SK-N-SH treated with all-trans-retinoic acid at 6 μM for 48 hours (cell line): ENCODE results near the gene C22orf15.

ENCODE experiments used
- ATAC-seq: fragments of 200-7000 bp; cut with Tn5 transposase; 3 replicates; pipeline ENCODE4 v1.9.1; 2020; ENCODE audit warnings: mild to moderate bottlenecking, moderate library complexity
- BACH2 ChIP-seq: fragments of 250-450 bp; sonication (Bioruptor Pico); IDR thresholded peaks from 2 replicates; pipeline ENCODE4 v1.9.0; 2021; ENCODE audit warnings: mild to moderate bottlenecking, borderline replicate concordance
- CREB5 ChIP-seq: fragments of 250-450 bp; sonication (Bioruptor Pico); IDR thresholded peaks from 2 replicates; pipeline ENCODE4 v1.5.1; 2020; ENCODE audit warnings: low read depth, mild to moderate bottlenecking, moderate library complexity
- CSDC2 ChIP-seq: fragments of 250-450 bp; sonication (Bioruptor Pico); IDR thresholded peaks from 2 replicates; pipeline ENCODE4 v1.5.0; 2020; ENCODE audit warnings: mild to moderate bottlenecking, moderate library complexity
- CSRNP3 ChIP-seq: fragments of 250-450 bp; sonication (Bioruptor Pico); IDR thresholded peaks from 2 replicates; pipeline ENCODE4 v1.5.1; 2021; ENCODE audit warnings: mild to moderate bottlenecking, moderate library complexity
- ESRRG ChIP-seq: fragments of 250-450 bp; sonication (Bioruptor Pico); IDR thresholded peaks from 2 replicates; pipeline ENCODE4 v1.6.1; 2021; ENCODE audit warnings: mild to moderate bottlenecking
- ISL1 ChIP-seq: fragments of 250-450 bp; sonication (Bioruptor Pico); IDR thresholded peaks from 2 replicates; pipeline ENCODE4 v2.1.2; 2022; ENCODE audit warnings: mild to moderate bottlenecking, moderate library complexity
- OSR1 ChIP-seq: fragments of 250-450 bp; sonication (Bioruptor Pico); IDR thresholded peaks from 2 replicates; pipeline ENCODE4 v1.8.0; 2022; ENCODE audit warnings: moderate library complexity, mild to moderate bottlenecking, inconsistent platforms
- PATZ1 ChIP-seq: fragments of 250-450 bp; sonication (Bioruptor Pico); IDR thresholded peaks from 2 replicates; pipeline ENCODE4 v1.8.0; 2020; ENCODE audit warnings: mild to moderate bottlenecking, moderate library complexity, borderline replicate concordance
- POU6F1 ChIP-seq: fragments of 250-450 bp; sonication (Bioruptor Pico); IDR thresholded peaks from 2 replicates; pipeline ENCODE4 v1.8.0; 2021; ENCODE audit warnings: low read depth, mild to moderate bottlenecking, moderate library complexity, borderline replicate concordance
- PPARA ChIP-seq: fragments of 250-450 bp; sonication (Bioruptor Pico); IDR thresholded peaks from 2 replicates; pipeline ENCODE4 v1.5.0; 2020; ENCODE audit warnings: mild to moderate bottlenecking, borderline replicate concordance
- SNAI2 ChIP-seq: fragments of 250-450 bp; sonication (Bioruptor Pico); IDR thresholded peaks from 2 replicates; pipeline ENCODE4 v1.5.0; 2020; ENCODE audit warnings: mild to moderate bottlenecking, moderate library complexity
- TCF4 ChIP-seq: fragments of 250-450 bp; sonication (Bioruptor Pico); IDR thresholded peaks from 2 replicates; pipeline ENCODE4 v1.8.0; 2021; ENCODE audit warnings: mild to moderate bottlenecking, moderate library complexity, borderline replicate concordance
- TOX ChIP-seq: fragments of 250-450 bp; sonication (Bioruptor Pico); IDR thresholded peaks from 2 replicates; pipeline ENCODE4 v1.8.0; 2021; ENCODE audit warnings: mild to moderate bottlenecking, moderate library complexity, borderline replicate concordance
- TSHZ2 ChIP-seq: fragments of 250-450 bp; sonication (Bioruptor Pico); IDR thresholded peaks from 2 replicates; pipeline ENCODE4 v1.5.0; 2020; ENCODE audit warnings: mild to moderate bottlenecking, moderate library complexity
- ZC3H10 ChIP-seq: fragments of 250-450 bp; sonication (Bioruptor Pico); IDR thresholded peaks from 2 replicates; pipeline ENCODE4 v1.5.1; 2021; ENCODE audit warnings: mild to moderate bottlenecking, moderate library complexity
- ZFP3 ChIP-seq: fragments of 250-450 bp; sonication (Bioruptor Pico); IDR thresholded peaks from 2 replicates; pipeline ENCODE4 v1.5.0; 2020; ENCODE audit warnings: mild to moderate bottlenecking, moderate library complexity
- ZFP30 ChIP-seq: fragments of 450-650 bp; formaldehyde crosslinking; IDR thresholded peaks from 2 replicates; pipeline ENCODE4 v1.5.0; 2022; ENCODE audit warnings: mild to moderate bottlenecking, moderate library complexity
- ZNF565 ChIP-seq: fragments of 450-650 bp; formaldehyde crosslinking; conservative IDR thresholded peaks from 2 replicates; pipeline ENCODE4 v1.5.0; 2020; ENCODE audit warnings: low read depth, mild to moderate bottlenecking, moderate library complexity
- ZNF70 ChIP-seq: fragments of 450-650 bp; formaldehyde crosslinking; IDR thresholded peaks from 2 replicates; pipeline ENCODE4 v1.5.0; 2020; ENCODE audit warnings: mild to moderate bottlenecking, moderate library complexity
- ZNF8 ChIP-seq: fragments of 450-650 bp; formaldehyde crosslinking; IDR thresholded peaks from 2 replicates; pipeline ENCODE4 v1.5.0; 2020; ENCODE audit warnings: mild to moderate bottlenecking, moderate library complexity

Gene C22orf15

GRCh38 chr22:23745791-23746190 lies 17.0 kb upstream of the C22orf15 start:
- TF ChIP-seq CSRNP3 (CRISPR knock-in tag) (no peak), OSR1 (no peak), PATZ1 (no peak), ZC3H10 (CRISPR knock-in tag) (no peak), TOX (no peak)
- ATAC-seq, result no peak

- TF ChIP-seq CSRNP3 (CRISPR knock-in tag), result no peak
- no peak for TF ChIP-seq ZNF565 (CRISPR knock-in tag)
- TF ChIP-seq SNAI2 (CRISPR knock-in tag), result no peak
- no peak for TF ChIP-seq TCF4
- TF ChIP-seq PPARA, result no peak
- no peak for TF ChIP-seq PATZ1
- no peak for TF ChIP-seq ZNF8 (CRISPR knock-in tag)
- no peak for TF ChIP-seq CREB5
- TF ChIP-seq TSHZ2, result no peak
- no peak for TF ChIP-seq ISL1
- no peak for TF ChIP-seq OSR1
- no peak for TF ChIP-seq POU6F1 (CRISPR knock-in tag)
- TF ChIP-seq CSDC2 (CRISPR knock-in tag), result no peak
- TF ChIP-seq ZFP30 (CRISPR knock-in tag), result no peak
- TF ChIP-seq TOX, result no peak
- no peak for TF ChIP-seq ZFP3
- no peak for TF ChIP-seq ZNF70 (CRISPR knock-in tag)
- TF ChIP-seq BACH2, result no peak
- TF ChIP-seq, all 23 proteins: peak for 0
- no peak for ATAC-seq
These were observed 12.9 kb upstream of the C22orf15 start for GRCh38 chr22:23749841-23750301.

- ATAC-seq, result peak; percentile 4; the same call in 1 of the 3 replicates
- no peak for TF ChIP-seq ZNF8 (CRISPR knock-in tag)
- TF ChIP-seq SNAI2 (CRISPR knock-in tag), result no peak
- no peak for TF ChIP-seq PATZ1
- no peak for TF ChIP-seq POU6F1 (CRISPR knock-in tag)
- no peak for TF ChIP-seq TCF4
- TF ChIP-seq ZFP3, result no peak
- TF ChIP-seq ESRRG (CRISPR knock-in tag), result no peak
- TF ChIP-seq CSRNP3 (CRISPR knock-in tag), result no peak
- TF ChIP-seq TOX, result no peak
These were observed 12.4 kb upstream of the C22orf15 start for GRCh38 chr22:23750367-23750713.
